Spleen (tissue), 11 donors: ENCODE measurements around the gene NEXMIF. TPM values are rescaled to one million over a fixed set of nuclear protein-coding genes. Genes with fewer than 3 reads are reported as not detected.
"Not testable (repeated sequence)": the region's sequence is repeated elsewhere in the genome, so short reads cannot be mapped to it uniquely, and the experiment has no call there.

Source experiments
- DNase-seq: peaks from one replicate; pipeline ENCODE4 v3.0.0-alpha.2; 2020
- H3K27ac ChIP-seq, 8 donors: fragments of 200-600 bp; sonication (generic) in 7 of 8; 1 replicate in 4 of 8; 2 replicates in 4 of 8; pipeline versions ENCODE4 v1.5.0 to v1.8.0; 2016 to 2021; ENCODE audit warnings: inconsistent platforms in 4 of 8, mild to moderate bottlenecking in 4 of 8, moderate library complexity in 1 of 8
- H3K27me3 ChIP-seq, 7 donors: fragments of 200-600 bp; sonication (generic) in 6 of 7; replicated peaks in 1 of 7; 1 replicate in 4 of 7; 2 replicates in 3 of 7; pipeline versions ENCODE4 v1.5.0 to v1.8.0; 2016 to 2021; ENCODE audit warnings: inconsistent platforms in 3 of 7, mild to moderate bottlenecking in 1 of 7
- H3K36me3 ChIP-seq, 6 donors: fragments of 200-600 bp; sonication (generic) in 5 of 6; 1 replicate in 4 of 6; 2 replicates in 2 of 6; pipeline versions ENCODE4 v1.5.0 to v1.8.0; 2016 to 2021; ENCODE audit warnings: inconsistent platforms in 2 of 6
- H3K4me1 ChIP-seq, 6 donors: fragments of 200-600 bp; sonication (generic) in 5 of 6; 1 replicate in 3 of 6; 2 replicates in 3 of 6; pipeline versions ENCODE4 v1.5.0 to v1.8.0; 2016 to 2021; ENCODE audit warnings: inconsistent platforms in 3 of 6
- H3K4me3 ChIP-seq, 8 donors: fragments of 200-600 bp; sonication (generic) in 7 of 8; 1 replicate in 4 of 8; 2 replicates in 4 of 8; pipeline versions ENCODE4 v1.5.0 to v1.8.0; 2016 to 2021; ENCODE audit warnings: inconsistent platforms in 4 of 8, mild to moderate bottlenecking in 4 of 8, moderate library complexity in 2 of 8
- H3K9me3 ChIP-seq, 8 donors: fragments of 200-600 bp; sonication (generic) in 7 of 8; 1 replicate in 4 of 8; 2 replicates in 4 of 8; pipeline versions ENCODE4 v1.5.0 to v1.8.0; 2016 to 2021; ENCODE audit warnings: inconsistent platforms in 4 of 8
- CTCF ChIP-seq, 11 experiments: fragments of 200-600 bp in 7 of 11; fragments of 450-650 bp in 4 of 11; sonication (generic) in 4 of 11; IDR thresholded peaks in 8 of 11; conservative IDR thresholded peaks in 3 of 11; 1 replicate in 7 of 11; 2 replicates in 4 of 11; pipeline versions ENCODE4 v1.4.0 to v1.8.0; 2016 to 2021; ENCODE audit warnings: antibody characterized with exemption in 11 of 11, inconsistent platforms in 4 of 11, mild to moderate bottlenecking in 1 of 11
- POLR2A ChIP-seq, 3 donors: fragments of 450-650 bp; IDR thresholded peaks; one replicate each; pipeline ENCODE4 v1.5.1; 2017; ENCODE audit warnings: antibody characterized with exemption in 3 of 3, mild to moderate bottlenecking in 1 of 3
- POLR2AphosphoS5 ChIP-seq, 3 donors: sonication (generic); formaldehyde crosslinking; IDR thresholded peaks; one replicate each; pipeline ENCODE4 v1.5.1; 2017; ENCODE audit warnings: antibody characterized with exemption in 3 of 3
- WGBS, 5 donors: extraction: QIAGEN DNeasy Blood & Tissue Kit in 3 of 5; methylation state at CpG; one replicate each; pipeline versions ENCODE4 v1.1.5 to v1.1.7; 2013 to 2018; 5-methylcytosine and 5-hydroxymethylcytosine counted together
- intact Hi-C: fragments of 100-400 bp; cut with DNase I; formaldehyde crosslinking; loops from one replicate; pipeline ENCODE4 v1.15.0; 2023; ENCODE audit warnings: low total_unique reads
- polyA plus RNA-seq, 3 donors: library from polyadenylated mRNA; stranded (reverse); fragments of 200-250 nt; gene quantifications; one replicate each; pipeline ENCODE4 v1.2.1, GENCODE V29; 2013
- total RNA-seq, 7 donors: library from RNA; depleted of rRNA in 3 of 7; stranded (reverse); fragments of >200 nt in 3 of 7; fragmentation: NEBNext Ultra II Directional in 4 of 7; extraction: Animal tissue kit (Norgen Biotek cat#: 25700) in 4 of 7; gene quantifications; one replicate each; pipeline versions ENCODE4 v1.1.0 to v1.2.1, GENCODE V29; 2016 to 2021
- donor health status: healthy with polysubstance abuse.
- donor health status: DM: no; HTN: no; CAD: no; lungs with moderate emphysema.
- donor health status: DM: no; HTN: no; CAD: no.
- donor health status: Bipolar disorder and iron deficiency.
- donor health status: healthy.
- donor health status: DM: no; HTN: no; CAD: no.
- donor health status: DM: yes; HTN: yes; CAD: no.

NEXMIF gene
- total and polyA plus RNA-seq, 10 donors: 0.05 to 1.3 (median 0.86) TPM

- intact Hi-C loops: no loop called here
- H3K27ac ChIP-seq: no peak overlapping the region
- DNase-seq: no peak
Measured at GRCh38 chrX:74865725-74866124, 59.5 kb downstream of the NEXMIF start.

GRCh38 chrX:74853255-74853654, 72.0 kb downstream of the NEXMIF start:
- no peak for DNase-seq
- H3K27ac ChIP-seq: no peak overlapping the region
- intact Hi-C loops: no loop called here
- H3K36me3 ChIP-seq: no peaks in the 10 kb centered on the region
- no peak overlapping the region for H3K4me3 ChIP-seq
- H3K4me1 ChIP-seq: no peaks in the 10 kb centered on the region
- H3K27me3 ChIP-seq: no peaks in the 10 kb centered on the region
- H3K9me3 ChIP-seq: peaks cover 15 to 87% (median 72%) of the 10 kb centered on the region in 8 donors
- TF ChIP-seq POLR2AphosphoS5 (IDR thresholded peaks at IDR 0.05): no peak
- no peak for TF ChIP-seq POLR2A (IDR thresholded peaks at IDR 0.05)
- 59 to 86% (median 66%) methylated on average over 2 of the region's 2 CpGs for WGBS, 5 donors

More at GRCh38 chrX:74865725-74866124, 59.5 kb downstream of the NEXMIF start:
- H3K4me3 ChIP-seq: no peak overlapping the region
- no peaks in the 10 kb centered on the region for H3K4me1 ChIP-seq
- 87 to 100% (median 92%) methylated on average over 1 to 4 of the region's 4 CpGs for WGBS, 5 donors
- H3K36me3 ChIP-seq: no peaks in the 10 kb centered on the region
- H3K9me3 ChIP-seq: peaks cover 0 to 86% (median 57%) of the 10 kb centered on the region in 8 donors
- no peaks in the 10 kb centered on the region for H3K27me3 ChIP-seq
- TF ChIP-seq POLR2AphosphoS5 (IDR thresholded peaks at IDR 0.05): no peak
- TF ChIP-seq POLR2A (IDR thresholded peaks at IDR 0.05): no peak

GRCh38 chrX:74835566-74835965, 89.7 kb downstream of the NEXMIF start:
- no peak for TF ChIP-seq POLR2AphosphoS5 (IDR thresholded peaks at IDR 0.05)
- no peak for TF ChIP-seq POLR2A (IDR thresholded peaks at IDR 0.05)
- H3K9me3 ChIP-seq: no peaks in the 10 kb centered on the region
- no peaks in the 10 kb centered on the region for H3K4me1 ChIP-seq
- no peaks in the 10 kb centered on the region for H3K27me3 ChIP-seq
- intact Hi-C loops: no loop called here
- H3K36me3 ChIP-seq: no peaks in the 10 kb centered on the region
- H3K4me3 ChIP-seq: no peak overlapping the region
- DNase-seq: no peak
- H3K27ac ChIP-seq: no peak overlapping the region

GRCh38 chrX:74819797-74820196, 105.5 kb downstream of the NEXMIF start:
- H3K4me1 ChIP-seq, intact Hi-C loops, H3K4me3 ChIP-seq, H3K27me3 ChIP-seq, DNase-seq, H3K36me3 ChIP-seq, H3K27ac ChIP-seq: not testable (repeated sequence)
- WGBS, 5 donors: 91 to 100% (median 95%) methylated on average over 2 of the region's 2 CpGs
- H3K9me3 ChIP-seq: peaks cover 0 to 13% (median 0%) of the 10 kb centered on the region in 8 donors

- H3K9me3 ChIP-seq: no peaks in the 10 kb centered on the region
- TF ChIP-seq POLR2AphosphoS5 (IDR thresholded peaks at IDR 0.05): no peak
- no peak for TF ChIP-seq CTCF (IDR thresholded peaks at IDR 0.05 in 8 of 11, conservative IDR thresholded peaks at IDR 0.05 in 3 of 11)
- TF ChIP-seq POLR2A (IDR thresholded peaks at IDR 0.05): no peak
- H3K27ac ChIP-seq: no peak overlapping the region
- no peaks in the 10 kb centered on the region for H3K36me3 ChIP-seq
- no peak overlapping the region for H3K4me3 ChIP-seq
- H3K27me3 ChIP-seq: no peaks in the 10 kb centered on the region
- intact Hi-C loops: no loop called here
- no peak for DNase-seq
- H3K4me1 ChIP-seq: no peaks in the 10 kb centered on the region
Measured at GRCh38 chrX:74814681-74815080, 110.6 kb downstream of the NEXMIF start.

- 67 to 76% (median 76%) methylated on average over 2 to 5 of the region's 5 CpGs for WGBS, 5 donors
- Histone ChIP-seq H3K36me3 (no peaks in the 10 kb centered on the region), H3K4me1 (no peaks in the 10 kb centered on the region), H3K27me3 (no peaks in the 10 kb centered on the region), H3K27ac (no peak overlapping the region), H3K9me3 (no peaks in the 10 kb centered on the region), H3K4me3 (no peak overlapping the region)
- no peak for DNase-seq
- TF ChIP-seq POLR2AphosphoS5 (IDR thresholded peaks at IDR 0.05): no peak
- TF ChIP-seq CTCF (IDR thresholded peaks at IDR 0.05 in 8 of 11, conservative IDR thresholded peaks at IDR 0.05 in 3 of 11): no peak
- no peak for TF ChIP-seq POLR2A (IDR thresholded peaks at IDR 0.05)
- intact Hi-C loops: no loop called here
Measured at GRCh38 chrX:74804574-74804973, 120.7 kb downstream of the NEXMIF start.
